Measurements from ENCODE around the gene PMF1.

PMF1 gene

DNA sequence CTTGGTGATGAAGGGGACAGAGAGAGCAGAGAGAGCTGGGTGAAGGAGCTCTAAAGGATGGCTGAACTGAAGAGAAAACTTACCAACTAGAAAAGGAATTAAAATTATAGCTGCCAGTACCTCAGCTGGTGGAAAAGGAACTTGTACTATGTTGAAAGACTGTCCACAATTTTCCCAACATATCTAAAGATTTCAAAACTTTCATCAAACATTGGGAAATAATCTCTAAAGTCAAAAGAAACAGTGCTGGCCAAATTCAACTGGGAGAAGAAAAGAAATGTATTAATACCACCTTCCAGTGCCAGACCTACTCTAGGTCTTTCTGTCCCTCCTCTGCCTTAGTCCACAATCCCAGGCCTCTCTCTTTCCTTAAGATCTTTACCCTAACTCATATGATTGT lies 63.7 kb downstream of the PMF1 start:
- DNase-seq, result no peak

GRCh38 chr1:156276966-156277381 lies 64.2 kb downstream of the PMF1 start:
- no peak for DNase-seq

DNA sequence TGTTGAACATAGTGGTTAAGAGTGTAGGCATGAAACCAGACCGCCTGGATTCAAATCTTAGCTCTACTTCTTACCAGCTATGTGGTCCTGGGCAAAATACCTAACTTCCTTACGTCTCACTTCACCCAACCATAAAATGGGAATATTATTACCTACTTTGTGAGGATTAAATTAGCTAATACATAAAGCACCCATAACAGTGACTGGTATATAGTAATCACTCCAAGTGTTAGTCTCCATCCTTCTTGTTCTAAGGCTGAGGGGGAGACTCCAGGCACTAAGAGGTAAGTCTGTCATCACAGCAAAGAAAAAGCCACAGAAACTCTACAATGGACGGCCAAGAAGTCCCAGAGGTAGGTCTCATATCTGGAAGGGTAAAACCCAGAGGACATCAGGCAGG lies 67.0 kb downstream of the PMF1 start:
- DNase-seq, result no peak

DNA sequence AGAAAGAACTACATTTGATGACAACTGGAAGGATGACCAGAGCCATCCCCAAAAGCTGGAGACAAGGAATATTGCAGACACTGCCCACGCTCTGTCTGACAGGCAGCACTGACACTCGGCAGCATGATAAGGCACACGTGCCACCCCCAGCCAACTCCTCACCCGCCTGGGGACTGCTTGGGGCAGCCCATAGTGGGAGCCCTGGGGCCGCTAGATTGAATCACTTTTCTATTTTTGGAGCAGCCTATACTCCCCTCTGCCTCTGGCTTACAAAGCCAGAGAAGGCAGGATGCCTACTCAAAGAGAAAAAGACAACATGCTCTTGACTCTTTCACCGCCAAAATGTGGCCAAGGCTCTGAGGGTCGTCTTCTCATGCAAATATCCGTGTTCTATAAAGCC lies 68.5 kb downstream of the PMF1 start:
- peak; percentile 44 for DNase-seq

GRCh38 chr1:156281693-156282478 lies 69.1 kb downstream of the PMF1 start:
- DNase-seq, result peak; percentile 91

DNA sequence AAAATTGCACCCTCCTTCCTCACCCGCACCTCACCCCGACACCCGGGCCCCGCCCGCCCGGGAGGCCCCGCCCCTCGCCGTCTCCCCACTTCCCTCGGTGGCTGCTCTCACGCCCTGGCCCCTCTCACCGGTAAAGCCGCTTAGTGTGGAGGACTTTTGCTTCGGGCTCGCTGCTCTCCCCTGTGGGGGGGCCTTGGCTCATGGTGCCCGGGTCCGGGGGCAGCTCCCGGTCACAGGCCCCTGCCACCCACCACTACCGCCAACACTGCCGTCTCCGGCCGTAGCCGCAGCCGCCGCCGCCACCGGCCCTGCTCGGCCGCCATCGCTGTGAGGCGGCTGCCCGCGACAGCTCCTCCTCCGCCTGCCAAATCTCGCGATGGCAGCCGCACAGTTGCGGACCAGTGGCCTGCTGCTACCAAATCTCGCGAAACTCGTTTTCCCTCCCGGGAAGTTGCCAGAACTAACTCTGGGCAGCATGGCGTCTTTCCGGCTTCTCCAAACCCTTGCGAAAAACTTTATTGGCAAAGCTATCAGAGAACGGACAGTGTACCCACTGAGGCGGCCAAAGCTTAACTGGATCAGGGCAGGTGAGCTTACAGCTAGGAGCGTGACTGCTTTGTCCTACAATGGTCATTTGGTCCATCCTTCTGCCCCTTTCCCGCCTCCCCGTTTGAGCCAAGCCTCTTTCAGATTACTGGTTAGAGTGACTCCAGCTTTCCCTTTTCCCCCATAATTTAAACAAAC lies 69.8 kb downstream of the PMF1 start, which contains the start of gene SMG5:
Gene SMG5, minus strand, starts transcription at position 347 of the 744 bp plus-strand sequence. Its CDS starts 145 bp downstream, at position 202.
- peak; percentile 100 for DNase-seq

DNA sequence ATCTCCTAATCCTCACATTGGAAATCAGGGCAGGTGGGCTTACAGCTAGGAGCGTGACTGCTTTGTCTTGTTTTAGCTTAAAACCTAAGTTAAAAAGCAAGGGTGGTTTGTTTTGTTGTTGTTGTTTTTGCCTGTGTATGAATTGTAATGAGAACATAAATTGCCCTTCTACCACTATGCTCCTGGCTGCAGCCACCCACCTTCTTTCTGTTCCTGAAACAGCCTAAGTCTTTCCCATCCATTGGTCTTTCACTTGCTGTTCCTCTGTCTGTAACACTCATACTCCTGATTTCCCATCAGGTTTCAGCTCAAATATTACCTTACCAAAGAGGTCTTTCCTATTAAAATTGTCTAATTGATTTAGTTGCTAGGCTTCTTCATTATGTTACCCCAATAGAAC lies 70.7 kb downstream of the PMF1 start:
- no peak for DNase-seq

DNA sequence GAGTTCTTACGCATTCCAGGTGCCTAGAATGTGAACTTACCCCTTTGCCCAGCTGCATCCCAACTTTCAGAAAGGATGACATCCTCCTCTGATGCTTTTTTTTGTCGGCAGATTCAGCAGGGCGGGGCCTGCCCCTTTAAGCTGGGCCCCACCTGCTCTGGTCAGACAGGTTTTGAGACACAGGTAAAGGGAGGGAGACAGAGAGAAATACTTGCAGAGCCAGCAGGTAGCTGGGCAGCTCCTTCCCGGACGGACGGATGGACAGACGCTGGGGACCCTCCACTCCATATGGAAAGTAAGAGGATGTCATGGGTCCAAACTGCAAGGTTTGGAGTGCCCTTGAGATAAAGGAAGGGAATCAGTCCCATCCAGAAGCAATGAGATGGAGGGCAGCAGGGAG lies 71.3 kb downstream of the PMF1 start, which contains the start of gene TMEM79:
Gene TMEM79, plus strand, starts transcription at position 214 of the 400 bp plus-strand sequence. CDS start 902 bp downstream, outside the sequence.
- DNase-seq, result no peak

DNA sequence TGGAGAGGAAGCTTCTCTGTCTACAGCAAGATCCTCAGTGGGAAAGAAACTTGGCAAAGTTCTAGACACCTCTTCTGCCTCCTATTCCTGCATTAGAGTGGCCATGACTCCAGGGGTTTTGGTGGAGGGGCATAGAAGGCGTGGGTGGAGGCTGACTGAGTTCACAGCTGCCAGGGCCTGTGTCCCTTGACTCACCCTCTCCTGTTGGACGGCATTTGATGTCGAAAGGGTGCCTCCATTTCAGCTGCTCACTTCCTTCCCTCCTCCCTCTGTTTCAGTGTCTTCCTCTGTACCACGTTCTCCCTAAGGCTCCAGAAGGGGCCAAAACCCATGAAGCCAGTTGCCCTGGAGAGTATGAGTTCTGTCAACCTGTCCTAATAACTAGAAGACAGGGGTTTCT lies 72.0 kb downstream of the PMF1 start:
- DNase-seq, result no peak

DNA sequence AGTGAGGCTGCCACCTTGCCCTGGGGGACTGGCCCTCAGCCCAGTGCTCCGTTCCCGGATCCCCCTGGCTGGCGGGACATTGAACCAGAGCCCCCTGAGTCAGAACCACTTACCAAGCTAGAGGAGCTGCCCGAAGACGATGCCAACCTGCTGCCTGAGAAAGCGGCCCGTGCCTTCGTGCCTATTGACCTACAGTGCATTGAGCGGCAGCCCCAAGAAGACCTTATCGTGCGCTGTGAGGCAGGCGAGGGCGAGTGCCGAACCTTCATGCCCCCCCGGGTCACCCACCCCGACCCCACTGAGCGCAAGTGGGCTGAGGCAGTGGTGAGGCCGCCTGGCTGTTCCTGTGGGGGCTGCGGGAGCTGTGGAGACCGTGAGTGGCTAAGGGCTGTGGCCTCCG lies 72.6 kb downstream of the PMF1 start:
- no peak for DNase-seq

DNA sequence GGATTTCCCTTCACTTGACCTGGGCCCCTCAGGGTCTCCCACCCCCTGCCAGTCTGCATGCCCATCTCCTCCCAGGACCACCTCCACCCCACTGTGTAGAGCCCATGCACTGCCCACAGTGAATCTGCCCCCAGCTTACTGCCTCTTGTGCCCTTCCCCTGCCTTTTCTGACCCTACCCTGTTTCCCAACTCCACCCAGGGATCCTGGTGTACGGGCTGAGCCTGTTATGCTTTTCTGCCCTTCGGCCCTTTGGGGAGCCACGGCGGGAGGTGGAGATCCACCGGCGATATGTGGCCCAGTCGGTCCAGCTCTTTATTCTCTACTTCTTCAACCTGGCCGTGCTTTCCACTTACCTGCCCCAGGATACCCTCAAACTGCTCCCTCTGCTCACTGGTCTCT lies 73.3 kb downstream of the PMF1 start:
- DNase-seq, result no peak

All from NCI-H345 (cell line).